Chondrocyte (in vitro differentiated cells): ENCODE measurements around the gene IL15RA. TPM values are rescaled to one million over a fixed set of nuclear protein-coding genes. Genes with fewer than 3 reads are reported as not detected.
A peak's percentile ranks its signal among the peaks of the same experiment; 100 is the strongest.
"Not testable (repeated sequence)": the region's sequence is repeated elsewhere in the genome, so short reads cannot be mapped to it uniquely, and the experiment has no call there.

Source experiments
- DNase-seq: peaks from one replicate; pipeline ENCODE4 v3.0.0; 2021; ENCODE audit warnings: mixed read lengths, low spot score
- H3K27ac Mint-ChIP-seq: one replicate; pipeline ENCODE4 v1.8.0; 2021; ENCODE audit warnings: mild to moderate bottlenecking, moderate library complexity, mixed read lengths; ENCODE audit not compliant: unreplicated experiment
- H3K27me3 Mint-ChIP-seq: 2 replicates; pipeline ENCODE4 v1.8.0; 2021; ENCODE audit warnings: low read depth, mixed read lengths
- H3K36me3 Mint-ChIP-seq: 2 replicates; pipeline ENCODE4 v1.8.0; 2021; ENCODE audit warnings: low read depth, mixed read lengths
- H3K4me1 Mint-ChIP-seq: 2 replicates; pipeline ENCODE4 v1.8.0; 2021; ENCODE audit warnings: low read depth, mild to moderate bottlenecking, mixed read lengths
- H3K4me3 Mint-ChIP-seq: one replicate; pipeline ENCODE4 v1.8.0; 2021; ENCODE audit warnings: mild to moderate bottlenecking, moderate library complexity, mixed read lengths; ENCODE audit not compliant: unreplicated experiment
- H3K9me3 Mint-ChIP-seq: 2 replicates; pipeline ENCODE4 v1.8.0; 2021; ENCODE audit warnings: low read depth, mixed read lengths
- total RNA-seq: library from RNA; stranded (reverse); gene quantifications from 3 replicates; pipeline ENCODE4 v1.2.1, GENCODE V29; 2021
- TF ChIP-seq, protein P1 (sequence below): fragments of 200-600 bp; sonication (generic); IDR thresholded peaks from 2 replicates; pipeline ENCODE4 v1.5.0; 2021; ENCODE audit warnings: antibody characterized with exemption, mild to moderate bottlenecking, moderate library complexity

Gene IL15RA
- total RNA-seq, 1 donor from 2014 or later = 0.65 TPM

DNA sequence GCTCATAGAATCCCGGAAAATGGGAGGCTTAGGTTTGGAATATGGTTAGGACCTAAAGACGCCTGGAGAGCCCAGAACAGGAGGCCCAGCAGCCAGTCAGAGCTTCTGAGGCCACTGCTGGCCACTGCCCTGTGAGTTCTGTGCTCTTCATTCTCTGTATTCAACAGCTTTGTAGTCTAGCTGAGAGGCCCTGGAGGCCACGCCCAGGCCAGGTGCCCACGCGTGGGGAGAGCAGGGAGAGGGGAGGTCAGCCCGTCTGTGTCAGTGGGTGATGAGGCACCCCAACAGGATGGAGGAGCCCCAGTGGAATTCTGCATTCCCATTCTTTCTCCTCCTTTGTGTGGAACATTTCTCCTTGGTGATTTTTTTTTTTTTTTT, 29.1 kb downstream of the IL15RA start:
- Mint-ChIP-seq H3K27ac (no peak overlapping the region), H3K27me3 (no peaks in the 10 kb centered on the region), H3K4me1 (peaks cover 50% of the 10 kb centered on the region), H3K9me3 (no peaks in the 10 kb centered on the region), H3K36me3 (no peaks in the 10 kb centered on the region), H3K4me3 (no peak overlapping the region)
- peak; percentile 34 for DNase-seq
- TF ChIP-seq, protein P1, sequence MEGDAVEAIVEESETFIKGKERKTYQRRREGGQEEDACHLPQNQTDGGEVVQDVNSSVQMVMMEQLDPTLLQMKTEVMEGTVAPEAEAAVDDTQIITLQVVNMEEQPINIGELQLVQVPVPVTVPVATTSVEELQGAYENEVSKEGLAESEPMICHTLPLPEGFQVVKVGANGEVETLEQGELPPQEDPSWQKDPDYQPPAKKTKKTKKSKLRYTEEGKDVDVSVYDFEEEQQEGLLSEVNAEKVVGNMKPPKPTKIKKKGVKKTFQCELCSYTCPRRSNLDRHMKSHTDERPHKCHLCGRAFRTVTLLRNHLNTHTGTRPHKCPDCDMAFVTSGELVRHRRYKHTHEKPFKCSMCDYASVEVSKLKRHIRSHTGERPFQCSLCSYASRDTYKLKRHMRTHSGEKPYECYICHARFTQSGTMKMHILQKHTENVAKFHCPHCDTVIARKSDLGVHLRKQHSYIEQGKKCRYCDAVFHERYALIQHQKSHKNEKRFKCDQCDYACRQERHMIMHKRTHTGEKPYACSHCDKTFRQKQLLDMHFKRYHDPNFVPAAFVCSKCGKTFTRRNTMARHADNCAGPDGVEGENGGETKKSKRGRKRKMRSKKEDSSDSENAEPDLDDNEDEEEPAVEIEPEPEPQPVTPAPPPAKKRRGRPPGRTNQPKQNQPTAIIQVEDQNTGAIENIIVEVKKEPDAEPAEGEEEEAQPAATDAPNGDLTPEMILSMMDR = no peak

DNA sequence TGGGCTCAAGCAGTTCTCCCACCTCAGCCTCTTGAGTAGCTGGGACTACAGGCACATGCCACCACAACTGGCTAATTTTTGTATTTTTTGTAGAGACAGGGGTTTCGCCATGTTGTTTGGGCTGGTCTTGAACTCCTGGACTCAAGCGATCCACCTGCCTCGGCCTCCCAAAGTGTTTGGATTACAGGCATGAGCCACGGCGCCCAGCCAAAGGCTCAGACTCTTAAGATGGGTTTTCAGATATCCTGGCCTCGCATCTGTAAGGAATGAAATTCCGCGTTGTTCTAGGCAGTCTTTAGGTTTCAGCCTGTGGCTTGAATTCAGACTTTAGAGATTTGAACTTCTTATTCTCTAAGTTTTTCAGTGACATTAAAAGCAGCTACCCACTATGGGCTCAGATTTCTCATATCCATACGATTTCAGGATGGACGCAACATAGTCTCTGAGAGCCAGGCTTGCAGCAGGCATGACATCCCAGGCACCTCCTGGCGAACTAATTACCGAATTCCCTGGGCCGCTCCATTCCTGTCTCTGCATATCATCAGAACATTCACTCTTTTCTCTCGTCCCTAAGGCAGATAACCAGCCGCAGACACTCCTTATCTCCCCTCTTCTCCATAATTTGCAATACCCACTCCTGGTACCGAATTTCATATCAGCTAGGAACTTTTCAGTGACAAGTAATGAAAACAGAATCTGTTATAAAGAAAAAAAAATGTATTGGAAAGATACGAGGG, 29.7 kb downstream of the IL15RA start:
- Mint-ChIP-seq H3K4me3 (no peak overlapping the region), H3K4me1 (peaks cover 52% of the 10 kb centered on the region), H3K9me3 (no peaks in the 10 kb centered on the region), H3K36me3 (no peaks in the 10 kb centered on the region), H3K27me3 (no peaks in the 10 kb centered on the region), H3K27ac (no peak overlapping the region)
- TF ChIP-seq, protein P1 = no peak
- DNase-seq = peak; percentile 10

DNA sequence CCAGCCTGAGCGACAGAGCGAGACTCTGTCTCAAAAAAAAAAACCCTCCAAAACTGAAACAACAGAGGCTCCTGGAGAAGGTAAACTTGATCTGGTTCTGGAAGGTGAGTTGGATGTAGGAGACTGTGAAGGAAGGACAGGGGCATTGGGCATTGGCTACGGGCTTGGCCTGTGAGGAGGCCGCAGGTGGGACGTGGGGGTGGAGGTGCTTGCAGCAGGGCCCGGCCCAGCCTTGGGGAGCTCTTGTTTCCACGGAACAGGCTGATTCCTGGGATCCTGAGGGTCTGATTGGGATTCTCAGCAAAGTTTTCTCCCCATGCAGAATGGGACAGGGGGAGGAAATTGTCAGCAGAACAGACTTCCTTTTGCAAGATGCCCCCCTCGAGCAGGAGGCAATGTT, 30.6 kb downstream of the IL15RA start:
- no peaks in the 10 kb centered on the region for H3K9me3 Mint-ChIP-seq
- H3K27ac Mint-ChIP-seq = no peak overlapping the region
- H3K4me1 Mint-ChIP-seq = peaks cover 56% of the 10 kb centered on the region
- peak; percentile 79 for DNase-seq
- H3K4me3 Mint-ChIP-seq = no peak overlapping the region
- H3K36me3 Mint-ChIP-seq = no peaks in the 10 kb centered on the region
- no peaks in the 10 kb centered on the region for H3K27me3 Mint-ChIP-seq
- TF ChIP-seq, protein P1 = no peak

DNA sequence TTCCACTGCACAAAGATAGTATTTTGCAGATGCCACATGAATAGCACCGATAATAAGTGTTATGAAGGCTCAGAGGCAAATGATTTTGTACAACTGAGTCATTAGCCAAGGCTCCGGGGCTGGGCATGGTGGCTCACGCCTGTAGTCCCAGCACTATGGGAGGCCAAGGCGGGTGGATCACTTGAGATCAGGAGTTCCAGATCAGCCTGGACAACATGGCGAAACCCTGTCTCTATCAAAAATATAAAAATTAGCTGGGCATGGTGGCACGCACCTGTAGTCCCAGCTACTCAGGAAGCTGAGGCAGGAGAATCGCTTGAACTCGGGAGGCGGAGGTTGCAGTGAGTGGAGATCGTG, 30.9 kb downstream of the IL15RA start:
- not testable (repeated sequence) for H3K27me3 Mint-ChIP-seq, H3K4me3 Mint-ChIP-seq, H3K36me3 Mint-ChIP-seq, H3K9me3 Mint-ChIP-seq
- Mint-ChIP-seq H3K4me1 (peaks cover 55% of the 10 kb centered on the region), H3K27ac (peak overlapping the region; percentile 97)
- DNase-seq = peak; percentile 44

DNA sequence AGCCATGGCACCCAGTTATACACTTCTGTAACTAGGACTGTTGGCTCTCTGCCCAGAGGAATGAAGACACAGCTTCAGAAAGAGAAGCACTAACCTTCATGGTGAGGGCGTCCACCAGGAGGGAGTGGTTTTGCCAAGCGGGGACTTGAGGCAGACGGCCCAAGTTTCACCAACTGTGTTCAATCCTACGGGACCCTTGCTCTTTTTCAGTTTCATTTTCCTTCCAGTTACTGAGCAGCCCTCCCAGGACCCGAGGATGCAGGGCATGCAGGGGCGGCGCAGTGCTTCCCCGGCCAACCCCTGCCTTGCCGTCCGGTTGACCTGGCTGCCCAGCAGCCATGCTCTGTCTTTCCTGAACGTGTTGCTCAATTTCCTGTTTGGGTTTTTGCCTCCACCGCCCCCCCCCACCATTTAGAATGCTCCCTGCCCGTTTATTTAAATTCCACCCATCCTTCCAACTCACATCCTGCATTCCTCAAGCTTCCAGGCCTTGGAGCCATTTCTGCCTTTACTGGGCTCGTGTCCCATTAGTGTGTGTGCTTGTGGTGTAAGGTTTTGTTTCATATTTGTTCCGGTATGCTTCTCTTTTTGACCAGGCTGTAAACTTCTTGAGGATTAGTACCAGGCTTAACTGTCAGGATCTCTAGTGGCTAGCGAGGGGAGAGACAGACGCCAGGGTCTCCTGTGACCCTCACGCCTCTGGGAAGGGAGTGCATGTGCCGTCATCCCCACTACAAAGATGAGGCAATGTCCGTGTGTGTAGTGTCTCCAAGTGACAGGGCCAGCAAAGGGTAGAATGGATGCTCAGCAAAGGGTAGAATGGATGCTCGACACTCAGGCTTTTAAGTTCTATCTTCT, 31.6 kb downstream of the IL15RA start:
- Mint-ChIP-seq H3K36me3 (no peaks in the 10 kb centered on the region), H3K27ac (peak overlapping the region; percentile 97), H3K4me1 (peaks cover 51% of the 10 kb centered on the region), H3K4me3 (peak overlapping the region; percentile 58), H3K9me3 (no peaks in the 10 kb centered on the region), H3K27me3 (no peaks in the 10 kb centered on the region)
- TF ChIP-seq, protein P1 = no peak
- peak; percentile 21 for DNase-seq
